Stimulated activated CD4-positive, alpha-beta T cell treated with anti-CD3 and anti-CD28 coated beads, Interleukin-15, amount 100 ng/mL, for 1 hour (primary cell): Measurements from ENCODE around the gene ZNF480.
"Not testable (repeated sequence)": the region's sequence is repeated elsewhere in the genome, so short reads cannot be mapped to it uniquely, and the experiment has no call there.

Source experiments
- DNase-seq, 2 donors: peaks; one replicate each; pipeline ENCODE4 v3.0.0-alpha.2; 2020; ENCODE audit warnings: low read depth in 1 of 2, low spot score in 1 of 2

ZNF480 gene

GRCh38 chr19:52336791-52337381 is 39.9 kb downstream of the ZNF480 start:
- no peak for DNase-seq

GRCh38 chr19:52339022-52339421 is 42.1 kb downstream of the ZNF480 start:
- DNase-seq, result not testable (repeated sequence)

GRCh38 chr19:52343548-52343947 is 46.6 kb downstream of the ZNF480 start:
- DNase-seq, result peak in 1 of 2 donors; percentile 8

- no peak for DNase-seq
Observed at GRCh38 chr19:52345162-52345561, 48.2 kb downstream of the ZNF480 start.

GRCh38 chr19:52351512-52351911 is 54.5 kb downstream of the ZNF480 start:
- DNase-seq, result no peak

- DNase-seq, result no peak
Observed at GRCh38 chr19:52366414-52366824, 69.5 kb downstream of the ZNF480 start.

GRCh38 chr19:52369559-52370340 is 72.8 kb downstream of the ZNF480 start, which contains the start of gene ZNF880:
Gene ZNF880 (plus strand): TSS chr19:52369923. CDS start chr19:52369966, 43 bp downstream.
- peak; percentile 74 to 90 for DNase-seq

- no peak for DNase-seq
Observed at GRCh38 chr19:52370341-52370710, 73.4 kb downstream of the ZNF480 start.
